ENCODE results near the gene PIGU.

Gene PIGU

DNA sequence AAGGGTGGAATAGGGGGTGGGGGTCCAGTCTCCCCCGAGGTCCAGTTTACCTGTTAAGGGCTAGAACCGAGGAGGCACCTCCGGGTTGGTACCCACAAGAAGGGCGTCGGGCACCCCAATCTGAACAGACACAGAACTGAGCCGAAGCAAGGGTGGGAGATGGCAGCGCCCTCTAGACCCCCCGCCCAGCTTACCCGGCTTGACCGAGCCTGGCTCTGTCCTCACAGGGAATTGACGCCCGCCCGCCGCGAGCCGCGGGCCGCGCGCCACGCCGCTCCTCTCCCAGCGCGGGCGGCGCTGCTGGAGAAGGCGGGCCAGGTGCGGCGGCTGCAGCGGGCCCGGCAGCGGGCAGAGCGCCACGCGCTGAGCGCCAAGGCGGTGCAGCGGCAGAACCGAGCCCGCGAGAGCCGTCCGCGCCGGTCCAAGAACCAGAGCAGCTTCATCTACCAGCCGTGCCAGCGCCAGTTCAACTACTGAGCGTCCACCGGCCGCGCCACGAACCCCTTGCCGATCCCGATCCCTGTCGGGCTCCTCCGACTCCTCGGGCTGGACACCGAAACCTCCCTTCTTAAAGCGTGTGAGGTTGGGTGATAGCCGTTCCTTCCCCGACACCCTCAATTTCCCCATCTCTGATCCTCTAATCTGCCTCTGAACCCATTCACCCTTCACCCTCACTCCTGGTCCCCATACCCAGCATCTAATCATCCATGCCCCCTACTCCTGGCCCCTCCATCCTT lies 33.1 kb upstream of the PIGU start (continued):
- TF ChIP-seq, protein P1, sequence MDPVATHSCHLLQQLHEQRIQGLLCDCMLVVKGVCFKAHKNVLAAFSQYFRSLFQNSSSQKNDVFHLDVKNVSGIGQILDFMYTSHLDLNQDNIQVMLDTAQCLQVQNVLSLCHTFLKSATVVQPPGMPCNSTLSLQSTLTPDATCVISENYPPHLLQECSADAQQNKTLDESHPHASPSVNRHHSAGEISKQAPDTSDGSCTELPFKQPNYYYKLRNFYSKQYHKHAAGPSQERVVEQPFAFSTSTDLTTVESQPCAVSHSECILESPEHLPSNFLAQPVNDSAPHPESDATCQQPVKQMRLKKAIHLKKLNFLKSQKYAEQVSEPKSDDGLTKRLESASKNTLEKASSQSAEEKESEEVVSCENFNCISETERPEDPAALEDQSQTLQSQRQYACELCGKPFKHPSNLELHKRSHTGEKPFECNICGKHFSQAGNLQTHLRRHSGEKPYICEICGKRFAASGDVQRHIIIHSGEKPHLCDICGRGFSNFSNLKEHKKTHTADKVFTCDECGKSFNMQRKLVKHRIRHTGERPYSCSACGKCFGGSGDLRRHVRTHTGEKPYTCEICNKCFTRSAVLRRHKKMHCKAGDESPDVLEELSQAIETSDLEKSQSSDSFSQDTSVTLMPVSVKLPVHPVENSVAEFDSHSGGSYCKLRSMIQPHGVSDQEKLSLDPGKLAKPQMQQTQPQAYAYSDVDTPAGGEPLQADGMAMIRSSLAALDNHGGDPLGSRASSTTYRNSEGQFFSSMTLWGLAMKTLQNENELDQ (tag by site-specific recombination; IDR thresholded peaks at IDR 0.05; ENCODE audit: low read depth): no peak
- peak; percentile 81 for TF ChIP-seq IKZF3 (tag by site-specific recombination; IDR thresholded peaks at IDR 0.05)
- TF ChIP-seq ZNF324 (tag by site-specific recombination; IDR thresholded peaks at IDR 0.05): no peak; the same call in 1 of the 2 replicates
- no peak for TF ChIP-seq BCL11A (tag by site-specific recombination; IDR thresholded peaks at IDR 0.05; ENCODE audit: low read depth)
- TF ChIP-seq ZNF596 (tag by site-specific recombination; IDR thresholded peaks at IDR 0.05): 0 out of 2 replicates have a peak, but pooled peaks have one; percentile 14
- TF ChIP-seq ZNF354C (tag by site-specific recombination; IDR thresholded peaks at IDR 0.05; ENCODE audit: borderline replicate concordance, low read depth): no peak
- TF ChIP-seq ZNF2 (tag by site-specific recombination; IDR thresholded peaks at IDR 0.05): peak; percentile 48; the same call in 1 of the 2 replicates
- no peak for TF ChIP-seq ZNF394 (tag by site-specific recombination; IDR thresholded peaks at IDR 0.05; ENCODE audit: borderline replicate concordance)
- 0 out of 2 replicates have a peak, but pooled peaks have one; percentile 19 for TF ChIP-seq ZNF677 (tag by site-specific recombination; IDR thresholded peaks at IDR 0.05)
- TF ChIP-seq ZFP37 (tag by site-specific recombination; IDR thresholded peaks at IDR 0.05): peak; percentile 45; the same call in 1 of the 2 replicates
- no peak for TF ChIP-seq YY1 (tag by site-specific recombination; IDR thresholded peaks at IDR 0.05)
- TF ChIP-seq ZNF776 (tag by site-specific recombination; IDR thresholded peaks at IDR 0.05; ENCODE audit: borderline replicate concordance): no peak
- no peak for TF ChIP-seq SP3 (tag by site-specific recombination; IDR thresholded peaks at IDR 0.05)
- TF ChIP-seq, protein P2, sequence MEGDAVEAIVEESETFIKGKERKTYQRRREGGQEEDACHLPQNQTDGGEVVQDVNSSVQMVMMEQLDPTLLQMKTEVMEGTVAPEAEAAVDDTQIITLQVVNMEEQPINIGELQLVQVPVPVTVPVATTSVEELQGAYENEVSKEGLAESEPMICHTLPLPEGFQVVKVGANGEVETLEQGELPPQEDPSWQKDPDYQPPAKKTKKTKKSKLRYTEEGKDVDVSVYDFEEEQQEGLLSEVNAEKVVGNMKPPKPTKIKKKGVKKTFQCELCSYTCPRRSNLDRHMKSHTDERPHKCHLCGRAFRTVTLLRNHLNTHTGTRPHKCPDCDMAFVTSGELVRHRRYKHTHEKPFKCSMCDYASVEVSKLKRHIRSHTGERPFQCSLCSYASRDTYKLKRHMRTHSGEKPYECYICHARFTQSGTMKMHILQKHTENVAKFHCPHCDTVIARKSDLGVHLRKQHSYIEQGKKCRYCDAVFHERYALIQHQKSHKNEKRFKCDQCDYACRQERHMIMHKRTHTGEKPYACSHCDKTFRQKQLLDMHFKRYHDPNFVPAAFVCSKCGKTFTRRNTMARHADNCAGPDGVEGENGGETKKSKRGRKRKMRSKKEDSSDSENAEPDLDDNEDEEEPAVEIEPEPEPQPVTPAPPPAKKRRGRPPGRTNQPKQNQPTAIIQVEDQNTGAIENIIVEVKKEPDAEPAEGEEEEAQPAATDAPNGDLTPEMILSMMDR (tag by site-specific recombination; IDR thresholded peaks at IDR 0.05): peak; percentile 86
- TF ChIP-seq, protein P3, sequence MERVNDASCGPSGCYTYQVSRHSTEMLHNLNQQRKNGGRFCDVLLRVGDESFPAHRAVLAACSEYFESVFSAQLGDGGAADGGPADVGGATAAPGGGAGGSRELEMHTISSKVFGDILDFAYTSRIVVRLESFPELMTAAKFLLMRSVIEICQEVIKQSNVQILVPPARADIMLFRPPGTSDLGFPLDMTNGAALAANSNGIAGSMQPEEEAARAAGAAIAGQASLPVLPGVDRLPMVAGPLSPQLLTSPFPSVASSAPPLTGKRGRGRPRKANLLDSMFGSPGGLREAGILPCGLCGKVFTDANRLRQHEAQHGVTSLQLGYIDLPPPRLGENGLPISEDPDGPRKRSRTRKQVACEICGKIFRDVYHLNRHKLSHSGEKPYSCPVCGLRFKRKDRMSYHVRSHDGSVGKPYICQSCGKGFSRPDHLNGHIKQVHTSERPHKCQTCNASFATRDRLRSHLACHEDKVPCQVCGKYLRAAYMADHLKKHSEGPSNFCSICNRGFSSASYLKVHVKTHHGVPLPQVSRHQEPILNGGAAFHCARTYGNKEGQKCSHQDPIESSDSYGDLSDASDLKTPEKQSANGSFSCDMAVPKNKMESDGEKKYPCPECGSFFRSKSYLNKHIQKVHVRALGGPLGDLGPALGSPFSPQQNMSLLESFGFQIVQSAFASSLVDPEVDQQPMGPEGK (tag by site-specific recombination; IDR thresholded peaks at IDR 0.05): peak; percentile 85
- TF ChIP-seq, protein P4, sequence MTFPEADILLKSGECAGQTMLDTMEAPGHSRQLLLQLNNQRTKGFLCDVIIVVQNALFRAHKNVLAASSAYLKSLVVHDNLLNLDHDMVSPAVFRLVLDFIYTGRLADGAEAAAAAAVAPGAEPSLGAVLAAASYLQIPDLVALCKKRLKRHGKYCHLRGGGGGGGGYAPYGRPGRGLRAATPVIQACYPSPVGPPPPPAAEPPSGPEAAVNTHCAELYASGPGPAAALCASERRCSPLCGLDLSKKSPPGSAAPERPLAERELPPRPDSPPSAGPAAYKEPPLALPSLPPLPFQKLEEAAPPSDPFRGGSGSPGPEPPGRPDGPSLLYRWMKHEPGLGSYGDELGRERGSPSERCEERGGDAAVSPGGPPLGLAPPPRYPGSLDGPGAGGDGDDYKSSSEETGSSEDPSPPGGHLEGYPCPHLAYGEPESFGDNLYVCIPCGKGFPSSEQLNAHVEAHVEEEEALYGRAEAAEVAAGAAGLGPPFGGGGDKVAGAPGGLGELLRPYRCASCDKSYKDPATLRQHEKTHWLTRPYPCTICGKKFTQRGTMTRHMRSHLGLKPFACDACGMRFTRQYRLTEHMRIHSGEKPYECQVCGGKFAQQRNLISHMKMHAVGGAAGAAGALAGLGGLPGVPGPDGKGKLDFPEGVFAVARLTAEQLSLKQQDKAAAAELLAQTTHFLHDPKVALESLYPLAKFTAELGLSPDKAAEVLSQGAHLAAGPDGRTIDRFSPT (tag by site-specific recombination; IDR thresholded peaks at IDR 0.05): peak; percentile 69
- TF ChIP-seq, protein P5, sequence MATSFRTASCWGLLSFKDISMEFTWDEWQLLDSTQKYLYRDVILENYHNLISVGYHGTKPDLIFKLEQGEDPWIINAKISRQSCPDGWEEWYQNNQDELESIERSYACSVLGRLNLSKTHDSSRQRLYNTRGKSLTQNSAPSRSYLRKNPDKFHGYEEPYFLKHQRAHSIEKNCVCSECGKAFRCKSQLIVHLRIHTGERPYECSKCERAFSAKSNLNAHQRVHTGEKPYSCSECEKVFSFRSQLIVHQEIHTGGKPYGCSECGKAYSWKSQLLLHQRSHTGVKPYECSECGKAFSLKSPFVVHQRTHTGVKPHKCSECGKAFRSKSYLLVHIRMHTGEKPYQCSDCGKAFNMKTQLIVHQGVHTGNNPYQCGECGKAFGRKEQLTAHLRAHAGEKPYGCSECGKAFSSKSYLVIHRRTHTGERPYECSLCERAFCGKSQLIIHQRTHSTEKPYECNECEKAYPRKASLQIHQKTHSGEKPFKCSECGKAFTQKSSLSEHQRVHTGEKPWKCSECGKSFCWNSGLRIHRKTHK (tag by site-specific recombination; IDR thresholded peaks at IDR 0.05): no peak
- TF ChIP-seq ZNF670 (tag by site-specific recombination; IDR thresholded peaks at IDR 0.05; ENCODE audit: low read depth): no peak
- TF ChIP-seq ZNF341 (tag by site-specific recombination; IDR thresholded peaks at IDR 0.05; ENCODE audit: low read depth): 0 out of 2 replicates have a peak, but pooled peaks have one; percentile 8
- TF ChIP-seq, protein P6, sequence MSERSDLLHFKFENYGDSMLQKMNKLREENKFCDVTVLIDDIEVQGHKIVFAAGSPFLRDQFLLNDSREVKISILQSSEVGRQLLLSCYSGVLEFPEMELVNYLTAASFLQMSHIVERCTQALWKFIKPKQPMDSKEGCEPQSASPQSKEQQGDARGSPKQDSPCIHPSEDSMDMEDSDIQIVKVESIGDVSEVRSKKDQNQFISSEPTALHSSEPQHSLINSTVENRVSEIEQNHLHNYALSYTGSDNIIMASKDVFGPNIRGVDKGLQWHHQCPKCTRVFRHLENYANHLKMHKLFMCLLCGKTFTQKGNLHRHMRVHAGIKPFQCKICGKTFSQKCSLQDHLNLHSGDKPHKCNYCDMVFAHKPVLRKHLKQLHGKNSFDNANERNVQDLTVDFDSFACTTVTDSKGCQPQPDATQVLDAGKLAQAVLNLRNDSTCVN (tag by site-specific recombination; optimal IDR thresholded peaks at IDR 0.05): no peak
- TF ChIP-seq, protein P7, sequence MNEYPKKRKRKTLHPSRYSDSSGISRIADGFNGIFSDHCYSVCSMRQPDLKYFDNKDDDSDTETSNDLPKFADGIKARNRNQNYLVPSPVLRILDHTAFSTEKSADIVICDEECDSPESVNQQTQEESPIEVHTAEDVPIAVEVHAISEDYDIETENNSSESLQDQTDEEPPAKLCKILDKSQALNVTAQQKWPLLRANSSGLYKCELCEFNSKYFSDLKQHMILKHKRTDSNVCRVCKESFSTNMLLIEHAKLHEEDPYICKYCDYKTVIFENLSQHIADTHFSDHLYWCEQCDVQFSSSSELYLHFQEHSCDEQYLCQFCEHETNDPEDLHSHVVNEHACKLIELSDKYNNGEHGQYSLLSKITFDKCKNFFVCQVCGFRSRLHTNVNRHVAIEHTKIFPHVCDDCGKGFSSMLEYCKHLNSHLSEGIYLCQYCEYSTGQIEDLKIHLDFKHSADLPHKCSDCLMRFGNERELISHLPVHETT (tag by site-specific recombination; IDR thresholded peaks at IDR 0.05): 0 out of 2 replicates have a peak, but pooled peaks have one; percentile 26
- no peak for TF ChIP-seq GLIS2 (tag by site-specific recombination; IDR thresholded peaks at IDR 0.05)
- peak; percentile 59; the same call in 1 of the 2 replicates for TF ChIP-seq ZSCAN30 (tag by site-specific recombination; IDR thresholded peaks at IDR 0.05)
- no peak for TF ChIP-seq ZNF155 (tag by site-specific recombination; IDR thresholded peaks at IDR 0.05)
- no peak for TF ChIP-seq ZNF112 (tag by site-specific recombination; IDR thresholded peaks at IDR 0.05)
- no peak for TF ChIP-seq GLI2 (tag by site-specific recombination; IDR thresholded peaks at IDR 0.05; ENCODE audit: borderline replicate concordance, low read depth)

Measured in HEK293 (cell line).